Erythroblast (primary cell): ENCODE data around the gene FNIP2.

Source experiments
- GATA1 ChIP-seq: IDR thresholded peaks from 2 replicates; pipeline ENCODE4 v1.6.1; 2011; ENCODE audit warnings: low read depth, mild to moderate bottlenecking, control low read depth, low read length, moderate library complexity
- POLR2A ChIP-seq: IDR thresholded peaks from 2 replicates; pipeline ENCODE4 v1.6.1; 2011; ENCODE audit warnings: mild to moderate bottlenecking, low read length

GRCh38 chr4:158808399-158808798 lies 39.6 kb downstream of the FNIP2 start:
- TF ChIP-seq POLR2A (no peak), GATA1 (no peak)
